Glutamatergic neuron (in vitro differentiated cells): ENCODE data around the gene TOR1AIP2. TPM values are rescaled to one million over a fixed set of nuclear protein-coding genes. Genes with fewer than 3 reads are reported as not detected.

Experiments
- DNase-seq: peaks from one replicate; pipeline ENCODE4 v3.0.0; 2022
- H3K27ac Mint-ChIP-seq: one replicate; pipeline ENCODE4 v1.8.0; 2020; ENCODE audit warnings: mild to moderate bottlenecking, mixed read lengths, inconsistent platforms; ENCODE audit not compliant: unreplicated experiment
- H3K27me3 Mint-ChIP-seq: one replicate; pipeline ENCODE4 v1.8.0; 2020; ENCODE audit warnings: mild to moderate bottlenecking, moderate library complexity, mixed read lengths, inconsistent platforms; ENCODE audit not compliant: unreplicated experiment
- H3K36me3 Mint-ChIP-seq: one replicate; pipeline ENCODE4 v1.8.0; 2020; ENCODE audit warnings: mild to moderate bottlenecking, mixed read lengths, inconsistent platforms; ENCODE audit not compliant: unreplicated experiment
- H3K4me1 Mint-ChIP-seq: one replicate; pipeline ENCODE4 v1.8.0; 2020; ENCODE audit warnings: mild to moderate bottlenecking, low read depth, mixed read lengths, inconsistent platforms; ENCODE audit not compliant: unreplicated experiment
- H3K4me3 Mint-ChIP-seq: one replicate; pipeline ENCODE4 v1.8.0; 2020; ENCODE audit warnings: mild to moderate bottlenecking, mixed read lengths, inconsistent platforms; ENCODE audit not compliant: unreplicated experiment
- H3K9me3 Mint-ChIP-seq: one replicate; pipeline ENCODE4 v1.8.0; 2020; ENCODE audit warnings: mild to moderate bottlenecking, moderate library complexity, mixed read lengths, inconsistent platforms; ENCODE audit not compliant: unreplicated experiment
- CTCF ChIP-seq: fragments of 200-600 bp; sonication (generic); IDR thresholded peaks from one replicate; pipeline ENCODE4 v1.5.0; 2021; ENCODE audit not compliant: partially characterized antibody, unreplicated experiment
- total RNA-seq: library from RNA; stranded (reverse); fragmentation: NEBNext Ultra II Directional; extraction: Animal tissue kit (Norgen Biotek cat#: 25700); gene quantifications from one replicate; pipeline ENCODE4 v1.2.1, GENCODE V29; 2021; ENCODE audit not compliant: unreplicated experiment

TOR1AIP2 gene
- total RNA-seq, 1 donor from 2014 or later = 70.3 TPM

DNA sequence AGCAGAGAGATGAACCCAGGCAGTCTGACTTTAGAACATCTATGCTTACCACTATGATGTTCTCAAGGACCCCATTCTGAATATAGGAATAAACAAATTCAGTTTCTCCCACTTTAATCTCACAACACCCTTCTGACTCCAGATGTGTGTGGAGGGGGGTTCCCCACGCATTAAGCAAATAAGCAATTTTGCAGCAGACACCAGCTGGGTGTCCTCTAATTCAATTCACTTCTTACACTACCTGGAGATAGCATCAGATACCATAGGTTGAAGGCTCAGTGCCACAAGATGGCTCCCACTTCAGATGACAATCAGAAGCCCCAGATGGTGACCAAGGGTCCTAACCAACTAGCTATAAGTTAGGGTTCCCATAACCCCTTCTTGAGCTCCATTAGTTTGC is 46.7 kb upstream of the TOR1AIP2 start:
- peaks cover 4% of the 10 kb centered on the region for H3K4me1 Mint-ChIP-seq
- H3K9me3 Mint-ChIP-seq = no peaks in the 10 kb centered on the region
- H3K27ac Mint-ChIP-seq = no peak overlapping the region
- no peak for DNase-seq
- no peaks in the 10 kb centered on the region for H3K27me3 Mint-ChIP-seq
- no peak overlapping the region for H3K4me3 Mint-ChIP-seq
- TF ChIP-seq CTCF = no peak
- no peaks in the 10 kb centered on the region for H3K36me3 Mint-ChIP-seq

DNA sequence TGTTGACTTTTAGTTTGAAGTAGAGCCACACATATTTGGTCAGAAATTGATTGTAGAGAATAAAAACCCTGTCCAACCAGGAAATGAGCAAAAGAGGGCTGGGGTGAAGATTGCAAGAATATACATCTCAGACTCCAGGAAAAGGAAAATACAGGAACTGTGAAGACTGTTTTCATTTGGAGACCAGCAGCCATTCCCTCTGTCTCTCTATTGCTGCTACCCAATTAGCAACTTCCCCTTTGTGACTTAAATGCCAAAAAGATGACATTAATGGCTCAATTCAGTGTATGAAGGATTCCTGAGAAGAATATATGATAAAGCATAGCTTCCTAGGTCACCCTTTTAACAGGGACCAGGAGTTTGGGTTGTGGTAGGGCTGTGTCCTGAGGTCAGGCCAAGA is 45.4 kb upstream of the TOR1AIP2 start:
- no peak overlapping the region for H3K27ac Mint-ChIP-seq
- H3K36me3 Mint-ChIP-seq = no peaks in the 10 kb centered on the region
- H3K4me3 Mint-ChIP-seq = no peak overlapping the region
- no peaks in the 10 kb centered on the region for H3K9me3 Mint-ChIP-seq
- no peaks in the 10 kb centered on the region for H3K27me3 Mint-ChIP-seq
- TF ChIP-seq CTCF = no peak
- no peak for DNase-seq
- peaks cover 4% of the 10 kb centered on the region for H3K4me1 Mint-ChIP-seq

DNA sequence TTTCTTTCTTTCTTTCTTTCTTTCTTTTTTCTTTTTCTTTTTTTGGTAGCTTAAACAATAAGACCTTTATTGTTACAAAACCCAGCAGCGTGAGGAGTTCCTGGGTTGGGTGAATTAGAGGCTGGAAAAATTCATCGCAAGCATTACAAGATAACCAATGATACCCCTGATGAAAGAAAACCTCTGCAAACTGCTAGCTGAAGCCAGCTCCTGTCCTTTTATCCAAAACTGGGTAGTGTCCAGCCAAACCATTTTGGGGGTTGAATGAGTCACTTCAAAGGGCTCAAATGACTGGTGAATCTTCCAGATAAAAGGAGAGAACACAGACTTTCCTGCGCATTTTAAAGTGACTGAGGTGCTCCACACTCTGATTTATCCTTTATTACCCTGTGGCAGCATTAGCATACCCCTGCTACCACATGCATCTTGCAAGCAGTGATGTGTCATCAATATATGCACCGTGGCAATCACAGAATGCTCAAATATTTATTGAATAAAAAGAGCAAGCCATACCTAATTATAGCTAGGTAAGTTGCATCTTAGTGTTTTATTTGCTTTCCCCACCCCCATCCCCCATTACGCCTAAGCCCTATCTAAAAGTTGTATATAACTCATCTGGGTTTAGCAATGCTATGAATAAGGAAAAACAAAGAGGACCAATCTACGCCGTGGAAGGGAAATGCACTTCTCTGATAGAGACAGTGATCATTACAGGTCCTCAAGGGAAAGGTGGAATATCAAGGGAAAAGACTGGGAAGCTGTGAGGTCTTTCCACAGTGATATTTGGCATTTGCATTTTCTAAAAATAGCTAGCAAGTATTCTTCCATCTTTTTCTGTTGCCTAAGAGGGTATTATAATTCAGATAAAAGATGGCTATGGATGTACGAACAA is 44.6 kb upstream of the TOR1AIP2 start:
- no peak for DNase-seq
- no peaks in the 10 kb centered on the region for H3K36me3 Mint-ChIP-seq
- H3K9me3 Mint-ChIP-seq = no peaks in the 10 kb centered on the region
- no peak overlapping the region for H3K27ac Mint-ChIP-seq
- no peak for TF ChIP-seq CTCF
- no peak overlapping the region for H3K4me3 Mint-ChIP-seq
- peaks cover 4% of the 10 kb centered on the region for H3K4me1 Mint-ChIP-seq
- no peaks in the 10 kb centered on the region for H3K27me3 Mint-ChIP-seq

DNA sequence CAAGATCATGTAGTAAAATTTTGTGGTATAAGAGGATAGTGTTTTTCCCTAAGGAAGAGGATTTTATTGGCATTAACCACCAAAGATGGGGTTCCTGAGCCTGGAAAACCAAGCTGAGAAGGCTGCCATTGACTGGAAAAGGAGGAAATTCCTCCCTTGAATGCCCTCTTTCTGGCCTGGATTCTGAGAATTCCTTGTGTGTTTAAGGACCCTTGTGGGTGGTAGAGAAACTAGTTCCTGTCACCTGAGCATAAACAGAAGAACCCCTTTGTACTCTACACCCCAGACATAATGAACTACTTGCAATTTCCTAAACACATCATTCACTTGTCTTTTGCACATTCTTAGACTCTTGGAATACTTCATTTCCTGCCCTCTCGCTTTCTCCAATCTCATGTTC is 43.9 kb upstream of the TOR1AIP2 start:
- Mint-ChIP-seq H3K4me3 (no peak overlapping the region), H3K36me3 (no peaks in the 10 kb centered on the region)

More for the DNA sequence above, 43.9 kb upstream of the TOR1AIP2 start:
- TF ChIP-seq CTCF = no peak
- H3K4me1 Mint-ChIP-seq = peaks cover 4% of the 10 kb centered on the region
- no peaks in the 10 kb centered on the region for H3K27me3 Mint-ChIP-seq
- H3K27ac Mint-ChIP-seq = no peak overlapping the region
- no peaks in the 10 kb centered on the region for H3K9me3 Mint-ChIP-seq
- no peak for DNase-seq
